K562 (cell line): Measurements from ENCODE around the gene DGCR2. TPM values are rescaled to one million over a fixed set of nuclear protein-coding genes. Genes with fewer than 3 reads are reported as not detected.

ENCODE experiments used
- ATAC-seq: fragments of 200-7000 bp; cut with Tn5 transposase; 3 replicates; pipeline ENCODE4 v1.9.1; 2020; ENCODE audit warnings: moderate library complexity
- BruUV-seq: library from RNA; stranded (reverse); fragments of 400-500 nt; replicated peaks from 2 replicates; lab custom pipeline; 2021; lab: Mats Ljungman, UMichigan
- CTCF ChIA-PET: fragments of 300-600 bp; formaldehyde crosslinking; extraction: SDS; loops from one replicate; lab custom pipeline; 2021; ENCODE audit warnings: low intra/inter-chr PET ratio; lab: Yijun Ruan, JAX
- POLR2A ChIA-PET: fragments of 300-600, 350-650 bp; sonication (Branson Sonifier 250); formaldehyde crosslinking; extraction: SDS; loops from one replicate; lab custom pipeline; 2021; ENCODE audit warnings: antibody characterized with exemption, inconsistent platforms; lab: Yijun Ruan, JAX
- DNase-seq, 4 experiments: peaks; one replicate each; pipeline versions ENCODE4 v3.0.0 to v3.0.0-alpha.2; 2011 to 2018; ENCODE audit warnings: low spot score in 3 of 4, mixed read lengths in 3 of 4; ENCODE audit errors: extremely low read depth in 1 of 4
- FAIRE-seq: peaks from 2 replicates; lab custom pipeline; 2011; peaks lifted over from hg19 to GRCh38; lab: Jason Lieb, UNC
- H2AFZ ChIP-seq: 2 replicates; pipeline ENCODE4 v1.6.0; 2011; ENCODE audit warnings: low read depth, low read length, control low read depth, inconsistent platforms
- H3K27ac ChIP-seq: fragments of 200-600 bp; 3 replicates; pipeline ENCODE4 v1.8.0; 2011; ENCODE audit warnings: low read depth, mild to moderate bottlenecking, control low read depth, inconsistent platforms, low read length, moderate library complexity, mixed read lengths; ENCODE audit errors: extremely low read depth
- H3K27me3 ChIP-seq, 2 experiments: fragments of 300-600 bp in 1 of 2; 2 replicates in 1 of 2; 3 replicates in 1 of 2; pipeline versions ENCODE4 v1.6.0 to v1.8.0; 2011; ENCODE audit warnings: inconsistent platforms in 2 of 2, low read length in 2 of 2, mild to moderate bottlenecking in 1 of 2, mixed read lengths in 1 of 2, moderate library complexity in 1 of 2; ENCODE audit not compliant: control insufficient read depth in 2 of 2, insufficient read depth in 2 of 2
- H3K36me3 ChIP-seq: fragments of 300-600 bp; 3 replicates; pipeline ENCODE4 v1.8.0; 2011; ENCODE audit warnings: mild to moderate bottlenecking, low read length, inconsistent platforms; ENCODE audit not compliant: control insufficient read depth, insufficient read depth
- H3K4me1 ChIP-seq, 2 experiments: fragments of 200-600 bp in 1 of 2; replicated peaks in 1 of 2; 2 replicates in 1 of 2; 3 replicates in 1 of 2; pipeline versions ENCODE4 v1.5.1 to v1.8.0; 2011; ENCODE audit warnings: inconsistent platforms in 2 of 2, low read length in 2 of 2, mild to moderate bottlenecking in 1 of 2, mixed read lengths in 1 of 2, moderate library complexity in 1 of 2; ENCODE audit not compliant: control insufficient read depth in 2 of 2, insufficient read depth in 2 of 2
- H3K4me2 ChIP-seq: 2 replicates; pipeline ENCODE4 v1.6.1; 2011; ENCODE audit warnings: low read length, control low read depth, inconsistent platforms, mixed read lengths; ENCODE audit not compliant: insufficient read depth
- H3K4me3 ChIP-seq: fragments of 200-600 bp; sonication (generic), shearing (Covaris generic); 2 replicates; pipeline ENCODE4 v1.5.1; 2016; ENCODE audit warnings: control low read depth, inconsistent platforms
- H3K79me2 ChIP-seq: fragments of 200-600 bp; 3 replicates; pipeline ENCODE4 v1.8.0; 2011; ENCODE audit warnings: low read length, inconsistent platforms; ENCODE audit not compliant: control insufficient read depth, insufficient read depth
- H3K9ac ChIP-seq, 2 experiments: 2 replicates each; pipeline versions ENCODE4 v1.6.0 to v1.6.1; 2011; ENCODE audit warnings: low read depth in 2 of 2, low read length in 2 of 2, control low read depth in 1 of 2, inconsistent platforms in 1 of 2, mild to moderate bottlenecking in 1 of 2, mixed read lengths in 1 of 2; ENCODE audit not compliant: insufficient read depth in 1 of 2
- H3K9me1 ChIP-seq: one replicate; pipeline ENCODE4 v1.6.0; 2011; ENCODE audit warnings: inconsistent platforms, mild to moderate bottlenecking, low read length, moderate library complexity; ENCODE audit not compliant: control insufficient read depth, insufficient read depth
- H3K9me3 ChIP-seq: replicated peaks from 2 replicates; pipeline ENCODE4 v1.5.1; 2011; ENCODE audit warnings: low read depth, low read length, inconsistent platforms; ENCODE audit not compliant: control insufficient read depth, insufficient read depth
- H4K20me1 ChIP-seq: replicated peaks from 2 replicates; pipeline ENCODE4 v1.6.1; 2011; ENCODE audit warnings: low read length, inconsistent platforms, mixed read lengths; ENCODE audit not compliant: control insufficient read depth, insufficient read depth
- CBX2 ChIP-seq: fragments of 200-600 bp; sonication (generic); IDR thresholded peaks from one replicate; pipeline ENCODE4 v1.6.1; 2012; ENCODE audit warnings: mild to moderate bottlenecking, low read length, inconsistent platforms; ENCODE audit not compliant: insufficient read depth, poor library complexity, severe bottlenecking
- CEBPG ChIP-seq, 3 experiments: fragments of 200-800 bp in 1 of 3; sonication (Bioruptor generic) in 1 of 3; sonication (generic) in 1 of 3; formaldehyde crosslinking in 1 of 3; IDR thresholded peaks in 2 of 3; conservative IDR thresholded peaks in 1 of 3; 2 replicates each; pipeline versions ENCODE4 v1.6.1 to v1.8.0; 2016 to 2022; ENCODE audit warnings: missing compliant biosample characterization in 2 of 3, missing genetic modification characterization in 2 of 3, mild to moderate bottlenecking in 1 of 3, missing genetic modification reagents in 1 of 3
- HIVEP1 ChIP-seq: fragments of 250-450 bp; sonication (Bioruptor Pico); IDR thresholded peaks from 2 replicates; pipeline ENCODE4 v1.4.0; 2020; ENCODE audit warnings: mild to moderate bottlenecking
- HMG20B ChIP-seq: fragments of 250-450 bp; sonication (Bioruptor Pico); IDR thresholded peaks from 2 replicates; pipeline ENCODE4 v1.5.0; 2021; ENCODE audit warnings: mild to moderate bottlenecking
- JUND ChIP-seq, 2 experiments: IDR thresholded peaks; 2 replicates in 1 of 2; 3 replicates in 1 of 2; pipeline ENCODE4 v1.6.1; 2011; ENCODE audit warnings: borderline replicate concordance in 2 of 2, low read depth in 2 of 2, low read length in 2 of 2, improper control_type of control experiment in 1 of 2, missing biosample characterization in 1 of 2, missing genetic modification characterization in 1 of 2, missing genetic modification reagents in 1 of 2
- NR3C1 ChIP-seq: sonication (generic); formaldehyde crosslinking; IDR thresholded peaks from 2 replicates; pipeline ENCODE4 v1.8.1; 2022; ENCODE audit warnings: missing genetic modification reagents
- NRF1 ChIP-seq, 2 experiments: fragments of 450-650 bp; IDR thresholded peaks in 1 of 2; conservative IDR thresholded peaks in 1 of 2; 2 replicates each; pipeline ENCODE4 v1.6.1; 2014; ENCODE audit warnings: mild to moderate bottlenecking in 2 of 2
- RFX7 ChIP-seq: fragments of 250-450 bp; sonication (Bioruptor Pico); IDR thresholded peaks from 2 replicates; pipeline ENCODE4 v1.5.1; 2021; ENCODE audit warnings: mild to moderate bottlenecking
- SETDB1 ChIP-seq: IDR thresholded peaks from one replicate; pipeline ENCODE4 v1.6.1; 2012; ENCODE audit warnings: low read length, control low read depth, inconsistent platforms
- SPI1 ChIP-seq: IDR thresholded peaks from 2 replicates; pipeline ENCODE4 v1.6.1; 2011; ENCODE audit warnings: low read depth, low read length, control low read depth, borderline replicate concordance
- STAT5A ChIP-seq: IDR thresholded peaks from 2 replicates; pipeline ENCODE4 v1.6.1; 2012; ENCODE audit warnings: low read length, inconsistent platforms, borderline replicate concordance
- TAL1 ChIP-seq: fragments of 450-650 bp; IDR thresholded peaks from 2 replicates; pipeline ENCODE4 v1.6.1; 2016; ENCODE audit warnings: mild to moderate bottlenecking
- WHSC1 ChIP-seq: IDR thresholded peaks from one replicate; pipeline ENCODE4 v1.6.1; 2012; ENCODE audit warnings: low read length, control low read depth, inconsistent platforms
- ZNF121 ChIP-seq: sonication (generic); formaldehyde crosslinking; conservative IDR thresholded peaks from 2 replicates; pipeline ENCODE4 v1.8.0; 2022; ENCODE audit warnings: missing genetic modification reagents
- ZNF232 ChIP-seq: sonication (generic); formaldehyde crosslinking; IDR thresholded peaks from 2 replicates; pipeline ENCODE4 v1.8.0; 2022; ENCODE audit warnings: mild to moderate bottlenecking, missing genetic modification reagents
- ZNF589 ChIP-seq: fragments of 200-800 bp; sonication (Bioruptor generic); IDR thresholded peaks from 2 replicates; pipeline ENCODE4 v1.6.1; 2016; ENCODE audit warnings: low read depth, missing genetic modification characterization, missing compliant biosample characterization
- ZSCAN29 ChIP-seq: fragments of 450-650 bp; IDR thresholded peaks from 2 replicates; pipeline ENCODE4 v1.6.1; 2017
- WGBS: fragments of 100-300 bp; shearing (Covaris generic); methylation state at CpG from one replicate; pipeline ENCODE4 v1.1.6; 2016; ENCODE audit warnings: low coverage, mixed read lengths; ENCODE audit not compliant: insufficient coverage; ENCODE audit errors: missing lambda C conversion rate; 5-methylcytosine and 5-hydroxymethylcytosine counted together
- in situ Hi-C: fragments of 300-500 bp; cut with MboI; formaldehyde crosslinking; loops from 4 replicates; pipeline ENCODE4 v1.15.0; 2018; ENCODE audit warnings: inconsistent platforms, mixed read lengths
- intact Hi-C: fragments of 100-400 bp; cut with micrococcal nuclease; formaldehyde crosslinking; loops from 2 replicates; pipeline ENCODE4 v1.14.2; 2022
- polyA plus RNA-seq, 8 experiments: library from polyadenylated mRNA; depleted of rRNA in 4 of 8; stranded (reverse) in 5 of 8; unstranded in 3 of 8; fragments of >200 nt; fragmentation: Nextera tagmentation in 2 of 8; fragmentation: Illumina TruSeq in 1 of 8; extraction: Ambion mirVana in 2 of 8; extraction: Trizol in 1 of 8; gene quantifications; 2 replicates each; pipeline versions ENCODE4 v1.2.1 to v1.2.3, GENCODE V29; 2011 to 2014; ENCODE audit warnings: inconsistent platforms in 1 of 8, missing spikeins in 1 of 8
- total RNA-seq, 7 experiments: library from RNA; depleted of rRNA in 6 of 7; stranded (reverse); fragments of >200 nt in 6 of 7; fragmentation: Illumina TruSeq in 2 of 7; extraction: Trizol in 2 of 7; gene quantifications; 2 replicates each; pipeline versions ENCODE4 v1.2.1 to v1.2.3, GENCODE V29; 2011 to 2021; ENCODE audit warnings: low replicate concordance in 1 of 7
- TF ChIP-seq, protein P1 (sequence below): sonication (generic); formaldehyde crosslinking; IDR thresholded peaks from 2 replicates; pipeline ENCODE4 v1.8.1; 2022; ENCODE audit warnings: missing genetic modification reagents
- TF ChIP-seq, protein P2 (sequence below), 2 experiments: fragments of 450-650 bp in 1 of 2; sonication (generic) in 1 of 2; formaldehyde crosslinking in 1 of 2; IDR thresholded peaks in 1 of 2; conservative IDR thresholded peaks in 1 of 2; 2 replicates each; pipeline versions ENCODE4 v1.6.1 to v1.8.1; 2016 to 2023; ENCODE audit warnings: mild to moderate bottlenecking in 2 of 2, moderate library complexity in 2 of 2, inconsistent platforms in 1 of 2, missing genetic modification reagents in 1 of 2

DGCR2 gene
- total and polyA plus RNA-seq, 9 of the 15 experiments (the other 6 are each of a cell fraction or from before 2014, with no cell fraction given) = 0.69 to 101 (median 56.4) TPM

DNA sequence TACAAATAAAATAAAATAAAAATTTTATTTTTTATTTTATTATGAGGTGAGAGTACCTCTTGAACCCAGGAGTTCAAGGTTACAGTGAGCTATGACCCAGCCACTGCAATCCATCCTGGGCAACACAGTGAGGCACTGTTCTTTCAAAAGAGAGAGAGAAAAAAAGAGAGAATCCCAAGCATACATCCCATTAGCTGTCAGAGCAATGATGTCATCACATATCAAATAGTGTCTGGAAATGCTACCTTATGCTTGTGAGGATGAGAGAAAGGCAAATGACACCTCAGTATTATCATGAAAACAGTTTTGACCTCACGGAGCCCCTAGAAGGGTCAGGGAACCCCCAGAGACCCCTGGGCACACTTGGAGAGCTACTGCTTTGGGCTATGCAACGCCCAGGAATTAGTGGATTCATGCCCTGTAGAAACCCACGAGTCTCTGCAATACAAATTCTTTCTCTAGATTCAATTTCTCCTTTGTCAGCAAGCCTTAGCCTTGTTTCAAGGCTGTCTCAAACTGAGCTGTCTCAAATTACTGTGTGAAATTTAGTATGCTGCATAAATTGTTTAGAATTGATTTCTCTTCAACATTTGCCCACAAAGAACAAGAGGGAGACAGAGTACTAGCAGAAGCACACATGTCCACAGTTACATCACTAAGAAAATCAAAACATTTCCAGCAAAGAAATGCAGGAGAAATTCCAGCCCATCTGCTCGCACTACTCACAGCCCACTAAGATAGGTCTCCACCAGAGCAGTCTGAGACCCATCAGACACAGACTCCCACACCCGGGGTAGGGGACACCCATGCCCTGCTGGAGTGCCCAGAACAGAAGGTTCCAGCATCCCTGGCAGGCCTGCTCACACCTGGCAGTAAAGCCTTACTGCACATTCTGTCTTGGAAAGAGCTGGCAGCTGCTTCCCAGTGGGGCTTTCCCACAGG is 18.1 kb downstream of the DGCR2 start:
- Histone ChIP-seq H4K20me1 (peaks cover 32% of the 10 kb centered on the region), H3K9me1 (peaks cover 5% of the 10 kb centered on the region), H2AFZ (no peak overlapping the region), H3K4me3 (no peak overlapping the region), H3K4me2 (no peak overlapping the region), H3K79me2 (peaks cover 86% of the 10 kb centered on the region), H3K27ac (no peak overlapping the region), H3K27me3 (no peaks in the 10 kb centered on the region), H3K36me3 (peaks cover 45% of the 10 kb centered on the region), H3K9me3 (no peaks in the 10 kb centered on the region), H3K4me1 (peaks cover 18 to 19% of the 10 kb centered on the region in 2 experiments), H3K9ac (peak overlapping the region in 1 of 2 experiments; percentile 43; a peak in 1 of 4 replicates)
- ATAC-seq (peak; percentile 8; the same call in 1 of the 3 replicates), DNase-seq (peak in 2 of 4 experiments; percentile 22 to 51), FAIRE-seq (no peak)
- POLR2A ChIA-PET = interaction anchor here (0.5 to 6.0 kb wide), 6 partner anchors 14 to 1351 kb away, joined by 3 to 67 read pairs (median 4); partner anchors contain the start of gene DGCR2
- 74% methylated on average over 5 of the region's 5 CpGs for WGBS
- intact Hi-C loops (no loop called here), in situ Hi-C loops (no loop called here)
- CTCF ChIA-PET = no interaction called here
- BruUV-seq = no TSS peak
- TF ChIP-seq SETDB1 = peak; percentile 38
- TF ChIP-seq ZNF232 = 0 out of 2 replicates have a peak, but pooled peaks have one; percentile 34
- TF ChIP-seq CBX2 = no peak
- TF ChIP-seq HIVEP1 (CRISPR knock-in tag) = no peak
- TF ChIP-seq WHSC1 = peak; percentile 88
- no peak for TF ChIP-seq SPI1
- no peak for TF ChIP-seq NRF1 (conservative IDR thresholded peaks at IDR 0.05 in 1 of 2, IDR thresholded peaks at IDR 0.05 in 1 of 2)
- no peak for TF ChIP-seq ZNF121 (CRISPR knock-in tag)
- TF ChIP-seq ZNF589 (CRISPR knock-in tag) = no peak
- TF ChIP-seq, protein P1, sequence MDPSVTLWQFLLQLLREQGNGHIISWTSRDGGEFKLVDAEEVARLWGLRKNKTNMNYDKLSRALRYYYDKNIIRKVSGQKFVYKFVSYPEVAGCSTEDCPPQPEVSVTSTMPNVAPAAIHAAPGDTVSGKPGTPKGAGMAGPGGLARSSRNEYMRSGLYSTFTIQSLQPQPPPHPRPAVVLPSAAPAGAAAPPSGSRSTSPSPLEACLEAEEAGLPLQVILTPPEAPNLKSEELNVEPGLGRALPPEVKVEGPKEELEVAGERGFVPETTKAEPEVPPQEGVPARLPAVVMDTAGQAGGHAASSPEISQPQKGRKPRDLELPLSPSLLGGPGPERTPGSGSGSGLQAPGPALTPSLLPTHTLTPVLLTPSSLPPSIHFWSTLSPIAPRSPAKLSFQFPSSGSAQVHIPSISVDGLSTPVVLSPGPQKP (CRISPR knock-in tag) = no peak
- TF ChIP-seq HMG20B (CRISPR knock-in tag) = no peak
- 0 out of 2 replicates have a peak, but pooled peaks have one; percentile 39 for TF ChIP-seq RFX7
- TF ChIP-seq ZSCAN29 = no peak
- no peak for TF ChIP-seq CEBPG (CRISPR knock-in tag; IDR thresholded peaks at IDR 0.05)
- TF ChIP-seq CEBPG (tag; conservative IDR thresholded peaks at IDR 0.05 in 1 of 2, IDR thresholded peaks at IDR 0.05 in 1 of 2) = peak in 1 of 2 experiments; percentile 55; a peak in 2 of 4 replicates
- TF ChIP-seq, protein P2, sequence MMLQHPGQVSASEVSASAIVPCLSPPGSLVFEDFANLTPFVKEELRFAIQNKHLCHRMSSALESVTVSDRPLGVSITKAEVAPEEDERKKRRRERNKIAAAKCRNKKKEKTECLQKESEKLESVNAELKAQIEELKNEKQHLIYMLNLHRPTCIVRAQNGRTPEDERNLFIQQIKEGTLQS (IDR thresholded peaks at IDR 0.05) = peak; percentile 94
- TF ChIP-seq, protein P2 (CRISPR knock-in tag; conservative IDR thresholded peaks at IDR 0.05) = no peak
- 0 out of 2 replicates have a peak, but pooled peaks have one; percentile 11 for TF ChIP-seq STAT5A
- TF ChIP-seq NR3C1 (CRISPR knock-in tag) = no peak
- TF ChIP-seq TAL1 = no peak
- TF ChIP-seq JUND (IDR thresholded peaks at IDR 0.05; ENCODE audit: borderline replicate concordance, low read depth, low read length) = peak; percentile 46; the same call in 1 of the 2 replicates
- TF ChIP-seq JUND (tag; IDR thresholded peaks at IDR 0.05; ENCODE audit: borderline replicate concordance, low read depth, low read length) = peak; percentile 58; the same call in 1 of the 3 replicates
